HG03039 (cell line): ENCODE measurements around the gene ALK.

Source experiments
- ATAC-seq: cut with Tn5 transposase; IDR thresholded peaks from one replicate; pipeline ENCODE4 v1.9.1; 2021; ENCODE audit warnings: mild to moderate bottlenecking, moderate library complexity; ENCODE audit not compliant: unreplicated experiment

The ALK gene

GRCh38 chr2:29426354-29426753, 495.0 kb downstream of the ALK start:
- ATAC-seq = no peak

- no peak for ATAC-seq
Measured at GRCh38 chr2:29425866-29426265, 495.5 kb downstream of the ALK start.

- no peak for ATAC-seq
Measured at GRCh38 chr2:29423061-29423666, 498.2 kb downstream of the ALK start.

- ATAC-seq = no peak
Measured at GRCh38 chr2:29420999-29421782, 500.2 kb downstream of the ALK start.

GRCh38 chr2:29420464-29420863, 500.9 kb downstream of the ALK start:
- no peak for ATAC-seq

- no peak for ATAC-seq
Measured at GRCh38 chr2:29417630-29418029, 503.8 kb downstream of the ALK start.

GRCh38 chr2:29412197-29412925, 509.0 kb downstream of the ALK start:
- no peak for ATAC-seq

GRCh38 chr2:29405707-29406106, 515.7 kb downstream of the ALK start:
- no peak for ATAC-seq

GRCh38 chr2:29405266-29405665, 516.1 kb downstream of the ALK start:
- ATAC-seq = no peak

- ATAC-seq = no peak
Measured at GRCh38 chr2:29401994-29402393, 519.4 kb downstream of the ALK start.

GRCh38 chr2:29400930-29401653, 520.3 kb downstream of the ALK start:
- no peak for ATAC-seq

- no peak for ATAC-seq
Measured at GRCh38 chr2:29398384-29399237, 522.8 kb downstream of the ALK start.

- ATAC-seq = no peak
Measured at GRCh38 chr2:29397713-29398112, 523.7 kb downstream of the ALK start.

GRCh38 chr2:29397039-29397438, 524.3 kb downstream of the ALK start:
- ATAC-seq = no peak

- ATAC-seq = no peak
Measured at GRCh38 chr2:29394981-29395350, 526.4 kb downstream of the ALK start.

GRCh38 chr2:29394311-29394980, 526.9 kb downstream of the ALK start:
- no peak for ATAC-seq

- ATAC-seq = no peak
Measured at GRCh38 chr2:29393676-29394075, 527.7 kb downstream of the ALK start.

GRCh38 chr2:29392774-29393173, 528.6 kb downstream of the ALK start:
- no peak for ATAC-seq

- ATAC-seq = no peak
Measured at GRCh38 chr2:29390136-29390535, 531.2 kb downstream of the ALK start.

GRCh38 chr2:29389686-29390085, 531.7 kb downstream of the ALK start:
- ATAC-seq = no peak
